22Rv1 (cell line): Measurements from ENCODE around the gene AXIN1.

Source experiments
- CTCF ChIP-seq: fragments of 450-650 bp; IDR thresholded peaks from 2 replicates; pipeline ENCODE4 v1.5.1; 2017; ENCODE audit warnings: mild to moderate bottlenecking
- ZFX ChIP-seq: fragments of 450-650 bp; IDR thresholded peaks from 2 replicates; pipeline ENCODE4 v1.6.1; 2017; ENCODE audit warnings: antibody characterized with exemption, borderline replicate concordance

- TF ChIP-seq CTCF (no peak), ZFX (no peak)
These were observed 62.4 kb downstream of the AXIN1 start for GRCh38 chr16:290015-290680.
